Measurements from ENCODE around the gene NCKIPSD.

NCKIPSD gene

DNA sequence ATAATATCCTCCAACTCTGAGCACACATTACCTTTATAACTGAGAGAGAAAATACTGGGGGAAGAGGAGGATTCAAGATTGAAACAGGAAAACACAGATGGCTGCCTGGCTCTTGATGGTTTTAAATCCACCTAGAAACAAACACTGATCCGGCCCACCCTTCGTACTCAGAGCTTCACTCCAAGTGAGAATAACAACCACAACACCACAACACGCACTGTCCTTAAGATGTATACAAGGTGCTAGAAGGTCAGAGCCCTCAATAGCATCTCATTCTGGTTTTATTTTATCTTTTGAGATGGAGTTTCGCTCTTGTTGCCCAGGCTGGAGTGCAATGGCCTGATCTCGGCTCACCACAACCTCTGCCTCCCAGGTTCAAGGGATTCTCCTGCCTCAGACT, 21.4 kb upstream of the NCKIPSD start:
- no peak overlapping the region for H3K4me3 ChIP-seq (replicated peaks; ENCODE audit: low read depth, low read length)
- no peak for DNase-seq (ENCODE audit: low read depth)
- TF ChIP-seq, protein P1, sequence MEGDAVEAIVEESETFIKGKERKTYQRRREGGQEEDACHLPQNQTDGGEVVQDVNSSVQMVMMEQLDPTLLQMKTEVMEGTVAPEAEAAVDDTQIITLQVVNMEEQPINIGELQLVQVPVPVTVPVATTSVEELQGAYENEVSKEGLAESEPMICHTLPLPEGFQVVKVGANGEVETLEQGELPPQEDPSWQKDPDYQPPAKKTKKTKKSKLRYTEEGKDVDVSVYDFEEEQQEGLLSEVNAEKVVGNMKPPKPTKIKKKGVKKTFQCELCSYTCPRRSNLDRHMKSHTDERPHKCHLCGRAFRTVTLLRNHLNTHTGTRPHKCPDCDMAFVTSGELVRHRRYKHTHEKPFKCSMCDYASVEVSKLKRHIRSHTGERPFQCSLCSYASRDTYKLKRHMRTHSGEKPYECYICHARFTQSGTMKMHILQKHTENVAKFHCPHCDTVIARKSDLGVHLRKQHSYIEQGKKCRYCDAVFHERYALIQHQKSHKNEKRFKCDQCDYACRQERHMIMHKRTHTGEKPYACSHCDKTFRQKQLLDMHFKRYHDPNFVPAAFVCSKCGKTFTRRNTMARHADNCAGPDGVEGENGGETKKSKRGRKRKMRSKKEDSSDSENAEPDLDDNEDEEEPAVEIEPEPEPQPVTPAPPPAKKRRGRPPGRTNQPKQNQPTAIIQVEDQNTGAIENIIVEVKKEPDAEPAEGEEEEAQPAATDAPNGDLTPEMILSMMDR (IDR thresholded peaks at IDR 0.05; ENCODE audit: low read length, missing control alignments) = no peak

DNA sequence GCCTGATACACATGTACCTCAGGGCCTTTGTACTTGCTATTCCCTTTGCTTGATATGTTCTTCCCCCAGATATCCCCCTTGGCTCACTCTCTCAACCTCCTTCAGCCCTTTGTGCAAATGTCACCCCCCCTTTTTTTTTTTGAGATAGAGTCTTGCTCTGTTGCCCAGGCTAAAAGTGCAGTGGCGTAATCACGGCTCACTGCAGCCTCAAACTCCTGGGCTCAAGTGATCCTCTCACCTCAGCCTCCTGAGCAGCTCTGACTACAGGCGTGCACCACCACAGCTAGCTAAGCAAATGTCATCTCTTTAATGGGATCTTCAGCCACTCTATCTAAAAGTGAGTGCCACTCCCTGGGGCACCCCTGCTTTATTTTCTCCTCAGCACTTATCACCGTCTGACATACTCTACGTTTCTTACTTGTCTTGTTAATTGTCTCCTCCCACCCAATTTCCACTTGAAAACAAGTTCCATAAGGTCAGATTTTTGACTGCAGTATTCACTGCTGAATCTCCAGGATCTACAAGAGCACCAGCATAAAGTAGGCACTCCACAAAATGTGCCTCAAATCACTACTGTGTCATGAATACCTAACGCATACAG, 16.7 kb upstream of the NCKIPSD start:
- TF ChIP-seq, protein P1 (IDR thresholded peaks at IDR 0.05; ENCODE audit: low read length, missing control alignments) = no peak
- no peak overlapping the region for H3K4me3 ChIP-seq (replicated peaks; ENCODE audit: low read depth, low read length)
- DNase-seq (ENCODE audit: low read depth) = no peak

DNA sequence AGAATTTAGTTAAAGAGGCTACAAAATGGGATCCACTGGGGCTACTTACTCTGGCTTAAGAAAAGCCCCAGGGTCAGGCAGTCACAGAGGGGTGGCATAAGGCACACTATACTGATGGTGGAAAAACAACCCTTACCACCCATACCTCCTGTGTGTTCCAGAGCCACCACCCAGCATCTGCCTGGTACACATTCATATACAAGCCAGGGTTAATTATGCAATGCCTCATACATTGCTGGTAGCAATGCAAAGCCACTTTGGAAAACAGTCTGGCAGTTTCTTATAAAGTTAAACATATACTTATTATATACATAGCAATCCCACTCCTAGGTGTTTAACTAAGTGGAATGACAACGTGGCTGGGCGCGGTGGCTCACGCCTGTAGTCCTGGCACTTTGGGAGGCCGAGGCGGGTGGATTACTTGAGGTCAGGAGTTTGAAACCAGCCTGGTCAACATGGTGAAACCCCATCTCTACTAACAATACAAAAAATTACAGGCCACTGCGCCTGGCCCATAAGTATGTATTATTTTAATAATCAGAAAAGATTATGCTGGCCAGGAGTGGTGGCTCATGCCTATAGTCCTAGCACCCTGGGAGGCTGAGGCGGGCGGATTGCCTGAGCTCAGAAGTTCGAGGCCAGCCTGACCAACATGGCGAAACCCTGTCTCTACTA, 15.2 kb upstream of the NCKIPSD start:
- TF ChIP-seq, protein P1 (IDR thresholded peaks at IDR 0.05; ENCODE audit: low read length, missing control alignments) = no peak
- H3K4me3 ChIP-seq (replicated peaks; ENCODE audit: low read depth, low read length) = no peak overlapping the region
- DNase-seq (ENCODE audit: low read depth) = no peak

DNA sequence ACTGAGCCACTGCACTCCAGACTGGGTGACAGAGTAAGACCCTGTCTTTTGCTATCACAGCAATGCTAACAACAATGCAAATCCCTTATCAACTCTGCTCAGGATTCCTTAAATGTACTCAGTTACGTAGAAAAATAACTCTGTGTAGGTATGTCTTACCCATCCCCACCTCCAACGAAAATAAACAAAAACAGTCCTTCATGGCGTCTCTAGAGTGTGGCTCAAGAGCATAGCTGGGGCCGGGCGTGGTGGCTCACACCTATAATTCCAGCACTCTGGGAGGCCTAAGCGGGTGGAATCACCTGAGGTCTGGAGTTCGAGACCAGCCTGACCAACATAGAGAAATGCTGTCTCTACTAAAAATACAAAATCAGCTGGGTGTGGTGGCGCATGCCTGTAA, 13.2 kb upstream of the NCKIPSD start:
- no peak overlapping the region for H3K4me3 ChIP-seq (replicated peaks; ENCODE audit: low read depth, low read length)
- TF ChIP-seq, protein P1 (IDR thresholded peaks at IDR 0.05; ENCODE audit: low read length, missing control alignments) = no peak
- no peak for DNase-seq (ENCODE audit: low read depth)

GRCh38 chr3:48697952-48698351, 12.2 kb upstream of the NCKIPSD start:
- TF ChIP-seq, protein P1 (IDR thresholded peaks at IDR 0.05; ENCODE audit: low read length, missing control alignments) = no peak
- no peak overlapping the region for H3K4me3 ChIP-seq (replicated peaks; ENCODE audit: low read depth, low read length)
- no peak for DNase-seq (ENCODE audit: low read depth)

- TF ChIP-seq, protein P1 (IDR thresholded peaks at IDR 0.05; ENCODE audit: low read length, missing control alignments) = no peak
- no peak for DNase-seq (ENCODE audit: low read depth)
- no peak overlapping the region for H3K4me3 ChIP-seq (replicated peaks; ENCODE audit: low read depth, low read length)
These were observed 10.9 kb upstream of the NCKIPSD start for GRCh38 chr3:48696601-48697000.

- H3K4me3 ChIP-seq (replicated peaks; ENCODE audit: low read depth, low read length) = no peak overlapping the region
- DNase-seq (ENCODE audit: low read depth) = no peak
- TF ChIP-seq, protein P1 (IDR thresholded peaks at IDR 0.05; ENCODE audit: low read length, missing control alignments) = no peak
These were observed 10.4 kb upstream of the NCKIPSD start for GRCh38 chr3:48696156-48696555.

Data from fibroblast of pulmonary artery (primary cell).